SH-SY5Y (cell line): ENCODE results near the gene CDKL5.

Experiments
- GATA2 ChIP-seq: IDR thresholded peaks from 2 replicates; pipeline ENCODE4 v1.6.1; 2011; ENCODE audit warnings: mild to moderate bottlenecking, low read depth, low read length
- GATA3 ChIP-seq: IDR thresholded peaks from 2 replicates; pipeline ENCODE4 v1.6.1; 2011; ENCODE audit warnings: low read depth, mild to moderate bottlenecking, low read length, moderate library complexity

DNA sequence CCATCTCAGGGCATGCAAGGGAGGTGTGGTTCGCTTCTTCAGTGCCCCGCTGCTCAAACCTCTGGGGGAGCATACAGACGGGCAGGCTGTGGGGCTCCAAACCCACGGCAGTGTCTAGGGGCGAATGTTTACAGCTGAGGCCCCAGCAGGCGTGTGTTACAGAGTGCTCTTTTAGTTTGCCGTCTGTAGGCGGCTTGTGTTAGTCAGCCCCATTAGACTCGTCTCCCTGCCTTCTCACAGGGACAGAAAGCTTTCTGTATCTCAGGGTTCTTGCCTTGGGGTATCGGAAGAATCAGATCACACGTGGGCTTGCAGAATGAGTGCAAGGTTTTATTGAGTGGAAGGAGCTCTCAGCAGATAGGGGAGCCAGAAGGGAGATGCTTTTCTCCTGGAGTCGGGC, 235.9 kb downstream of the CDKL5 start:
- no peak for TF ChIP-seq GATA3
- TF ChIP-seq GATA2, result no peak
